Esophagus muscularis mucosa (tissue), 4 donors: ENCODE measurements around the gene OMA1. TPM values are rescaled to one million over a fixed set of nuclear protein-coding genes. Genes with fewer than 3 reads are reported as not detected.

Experiments
- DNase-seq: peaks from one replicate; pipeline ENCODE4 v3.0.0-alpha.2; 2017; ENCODE audit errors: extremely low spot score
- H3K27ac ChIP-seq, 4 donors: fragments of 200-600 bp; sonication (generic); replicated peaks in 1 of 4; 1 replicate in 3 of 4; 2 replicates in 1 of 4; pipeline ENCODE4 v1.5.1; 2016 to 2019; ENCODE audit warnings: mild to moderate bottlenecking in 1 of 4
- H3K27me3 ChIP-seq, 4 donors: fragments of 200-600 bp; sonication (generic); one replicate each; pipeline versions ENCODE4 v1.5.1 to v1.6.0; 2016 to 2019
- H3K36me3 ChIP-seq, 4 donors: fragments of 200-600 bp; sonication (generic); one replicate each; pipeline ENCODE4 v1.5.1; 2016 to 2019
- H3K4me1 ChIP-seq, 4 donors: fragments of 200-600 bp; sonication (generic); one replicate each; pipeline ENCODE4 v1.5.1; 2016 to 2019
- H3K4me3 ChIP-seq, 4 donors: fragments of 200-600 bp; sonication (generic); 1 replicate in 2 of 4; 2 replicates in 2 of 4; pipeline ENCODE4 v1.5.1; 2016 to 2019; ENCODE audit warnings: mild to moderate bottlenecking in 4 of 4, moderate library complexity in 1 of 4
- H3K9me3 ChIP-seq, 4 donors: fragments of 200-600 bp; sonication (generic); 1 replicate in 3 of 4; 2 replicates in 1 of 4; pipeline ENCODE4 v1.5.1; 2016 to 2019
- EP300 ChIP-seq: sonication (generic); formaldehyde crosslinking; IDR thresholded peaks from one replicate; pipeline ENCODE4 v1.6.1; 2017; ENCODE audit warnings: antibody characterized with exemption
- POLR2A ChIP-seq: fragments of 450-650 bp; IDR thresholded peaks from one replicate; pipeline ENCODE4 v1.6.1; 2017; ENCODE audit warnings: antibody characterized with exemption, moderate library complexity, mild to moderate bottlenecking, low read depth
- POLR2AphosphoS5 ChIP-seq, 2 donors: sonication (generic); formaldehyde crosslinking; IDR thresholded peaks; one replicate each; pipeline ENCODE4 v1.6.1; 2017; ENCODE audit warnings: antibody characterized with exemption in 2 of 2
- WGBS: methylation state at CpG from one replicate; pipeline ENCODE4 v1.1.5; 2018; 5-methylcytosine and 5-hydroxymethylcytosine counted together
- intact Hi-C: fragments of 100-400 bp; cut with DNase I; formaldehyde crosslinking; loops from one replicate; pipeline ENCODE4 v1.15.1; 2023
- total RNA-seq, 4 donors: library from RNA; depleted of rRNA; stranded (reverse); fragments of >200 nt; gene quantifications; one replicate each; pipeline versions ENCODE4 v1.1.0 to v1.2.1, GENCODE V29; 2016
- TF ChIP-seq, protein P1 (sequence below), 3 experiments: fragments of 200-600 bp in 2 of 3; fragments of 450-650 bp in 1 of 3; sonication (generic) in 2 of 3; IDR thresholded peaks; one replicate each; pipeline ENCODE4 v1.5.1; 2017 to 2019; ENCODE audit warnings: antibody characterized with exemption in 3 of 3, mild to moderate bottlenecking in 2 of 3, moderate library complexity in 1 of 3

The OMA1 gene
- total RNA-seq, 4 donors from 2014 or later = 25.8 to 53.6 (median 32.9) TPM

DNA sequence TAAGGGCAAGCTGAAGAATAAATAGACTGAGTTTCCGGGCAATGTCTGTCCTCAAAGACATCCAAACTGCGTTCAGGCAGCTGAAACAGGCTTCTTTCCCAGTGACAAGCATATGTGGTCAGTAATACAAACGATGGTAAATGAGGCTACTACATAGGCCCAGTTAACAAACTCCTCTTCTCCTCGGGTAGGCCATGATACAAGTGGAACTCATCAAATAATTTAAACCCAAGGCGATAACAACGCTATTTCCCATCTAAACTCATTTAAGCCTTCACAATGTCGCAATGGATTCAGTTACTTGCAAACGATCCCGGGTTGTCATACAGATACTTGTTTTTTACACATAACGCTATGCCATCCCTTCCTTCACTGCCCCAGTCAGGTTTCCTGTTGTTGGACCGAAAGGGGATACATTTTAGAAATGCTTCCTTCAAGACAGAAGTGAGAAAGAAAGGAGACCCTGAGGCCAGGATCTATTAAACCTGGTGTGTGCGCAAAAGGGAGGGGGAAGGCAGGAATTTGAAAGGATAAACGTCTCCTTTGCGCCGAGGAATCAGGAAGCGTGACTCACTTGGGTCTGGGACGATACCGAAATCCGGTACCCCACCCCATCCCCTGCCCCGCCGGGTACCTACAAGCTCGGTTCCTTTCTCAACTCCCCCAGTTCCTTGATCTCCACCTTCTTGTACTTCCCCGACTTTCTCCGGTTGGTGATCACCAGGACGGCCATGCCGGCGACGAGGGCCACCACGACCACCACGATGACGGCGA, 29.2 kb upstream of the OMA1 start:
- peak overlapping the region in 1 of 4 donors; percentile 14 for H3K27ac ChIP-seq
- peaks cover 10 to 25% (median 21%) of the 10 kb centered on the region in 4 donors for H3K4me1 ChIP-seq
- H3K27me3 ChIP-seq = peaks cover 0 to 68% (median 29%) of the 10 kb centered on the region in 4 donors
- H3K4me3 ChIP-seq = peak overlapping the region; percentile 50 to 55 (median 52)
- 53% methylated on average over 26 of the region's 32 CpGs for WGBS
- no peaks in the 10 kb centered on the region for H3K36me3 ChIP-seq
- intact Hi-C loops = no loop called here
- TF ChIP-seq POLR2A (no peak), POLR2AphosphoS5 (IDR thresholded peaks at IDR 0.05) (no peak)
- TF ChIP-seq, protein P1, sequence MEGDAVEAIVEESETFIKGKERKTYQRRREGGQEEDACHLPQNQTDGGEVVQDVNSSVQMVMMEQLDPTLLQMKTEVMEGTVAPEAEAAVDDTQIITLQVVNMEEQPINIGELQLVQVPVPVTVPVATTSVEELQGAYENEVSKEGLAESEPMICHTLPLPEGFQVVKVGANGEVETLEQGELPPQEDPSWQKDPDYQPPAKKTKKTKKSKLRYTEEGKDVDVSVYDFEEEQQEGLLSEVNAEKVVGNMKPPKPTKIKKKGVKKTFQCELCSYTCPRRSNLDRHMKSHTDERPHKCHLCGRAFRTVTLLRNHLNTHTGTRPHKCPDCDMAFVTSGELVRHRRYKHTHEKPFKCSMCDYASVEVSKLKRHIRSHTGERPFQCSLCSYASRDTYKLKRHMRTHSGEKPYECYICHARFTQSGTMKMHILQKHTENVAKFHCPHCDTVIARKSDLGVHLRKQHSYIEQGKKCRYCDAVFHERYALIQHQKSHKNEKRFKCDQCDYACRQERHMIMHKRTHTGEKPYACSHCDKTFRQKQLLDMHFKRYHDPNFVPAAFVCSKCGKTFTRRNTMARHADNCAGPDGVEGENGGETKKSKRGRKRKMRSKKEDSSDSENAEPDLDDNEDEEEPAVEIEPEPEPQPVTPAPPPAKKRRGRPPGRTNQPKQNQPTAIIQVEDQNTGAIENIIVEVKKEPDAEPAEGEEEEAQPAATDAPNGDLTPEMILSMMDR (IDR thresholded peaks at IDR 0.05) = no peak
- no peaks in the 10 kb centered on the region for H3K9me3 ChIP-seq
- no peak for DNase-seq

DNA sequence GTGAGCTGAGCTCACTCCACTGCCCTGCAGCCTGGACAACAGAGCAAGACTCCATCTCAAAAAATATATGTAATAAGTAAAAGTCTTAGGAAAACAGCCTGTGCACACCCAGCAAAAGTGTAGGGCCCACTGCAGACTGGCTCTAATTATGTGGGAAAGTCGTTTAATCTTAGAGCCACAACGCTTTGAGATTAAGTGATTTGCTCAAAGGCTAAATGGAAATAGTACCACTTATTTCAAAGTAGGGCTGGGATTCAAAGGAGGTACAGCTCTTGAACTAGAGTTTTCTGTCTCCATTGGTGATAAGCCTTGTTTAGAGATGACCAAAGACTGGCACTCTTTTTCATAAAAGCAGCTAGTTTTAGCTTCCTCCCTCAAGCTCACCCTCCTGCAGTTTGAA, 28.3 kb upstream of the OMA1 start:
- intact Hi-C loops = no loop called here

DNA sequence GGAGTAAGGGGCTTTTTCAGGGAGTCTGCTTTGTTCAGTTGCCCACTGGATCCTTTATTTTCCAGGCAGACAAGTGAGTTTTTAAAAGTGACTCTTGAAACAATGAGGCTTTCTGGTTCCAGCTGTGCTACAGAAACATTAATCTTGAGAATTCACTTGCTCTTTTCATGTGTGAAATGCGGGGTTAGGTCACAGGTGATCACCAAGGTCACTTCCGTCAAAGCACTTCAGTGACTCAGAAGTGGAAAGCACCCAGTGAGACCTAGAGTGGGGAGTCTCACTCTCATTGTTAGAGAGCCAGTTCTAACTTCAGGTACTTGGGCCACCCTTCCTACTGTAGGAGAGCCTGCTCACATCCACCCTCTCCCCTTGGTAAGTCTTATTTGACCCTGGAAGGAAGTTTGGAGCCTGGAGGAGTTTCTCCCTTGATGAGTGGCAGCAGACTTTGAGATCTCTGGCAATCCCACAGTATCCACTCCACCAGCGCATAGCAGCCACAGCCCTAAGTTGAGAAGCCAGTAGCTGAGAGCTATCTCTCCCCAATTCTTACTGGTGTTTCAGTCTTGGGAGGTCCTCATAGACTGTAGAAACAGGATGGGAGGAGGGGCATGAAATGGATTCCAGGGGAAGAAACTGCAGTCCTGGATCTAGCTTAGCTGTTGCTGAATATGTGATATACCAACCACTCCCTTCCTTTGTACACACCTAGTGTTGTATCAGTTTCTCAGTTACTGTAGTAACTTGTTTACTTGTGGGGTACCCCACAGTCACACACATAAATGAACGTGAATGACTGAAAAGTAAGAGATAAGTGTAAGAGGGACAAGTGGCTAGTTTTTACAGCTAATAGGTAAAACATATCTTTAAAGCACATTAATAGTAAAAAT, 27.4 kb upstream of the OMA1 start:
- intact Hi-C loops = no loop called here
- H3K27ac ChIP-seq = no peak overlapping the region
- peaks cover 0 to 72% (median 29%) of the 10 kb centered on the region in 4 donors for H3K27me3 ChIP-seq
- 81% methylated on average over 4 of the region's 4 CpGs for WGBS
- H3K36me3 ChIP-seq = no peaks in the 10 kb centered on the region
- no peak for DNase-seq
- no peaks in the 10 kb centered on the region for H3K9me3 ChIP-seq
- no peak for TF ChIP-seq EP300
- TF ChIP-seq, protein P1 (IDR thresholded peaks at IDR 0.05) = no peak
- TF ChIP-seq POLR2AphosphoS5 (IDR thresholded peaks at IDR 0.05) = no peak
- TF ChIP-seq POLR2A = no peak
- peaks cover 10 to 25% (median 21%) of the 10 kb centered on the region in 4 donors for H3K4me1 ChIP-seq
- H3K4me3 ChIP-seq = no peak overlapping the region

More for the DNA sequence above, 28.3 kb upstream of the OMA1 start:
- no peaks in the 10 kb centered on the region for H3K9me3 ChIP-seq
- TF ChIP-seq POLR2A (no peak), POLR2AphosphoS5 (IDR thresholded peaks at IDR 0.05) (no peak), EP300 (no peak)
- TF ChIP-seq, protein P1 (IDR thresholded peaks at IDR 0.05) = no peak
- WGBS = 100% methylated on average over 2 of the region's 2 CpGs
- no peaks in the 10 kb centered on the region for H3K36me3 ChIP-seq
- no peak for DNase-seq
- H3K27me3 ChIP-seq = peaks cover 0 to 72% (median 29%) of the 10 kb centered on the region in 4 donors
- no peak overlapping the region for H3K4me3 ChIP-seq
- H3K27ac ChIP-seq = no peak overlapping the region
- H3K4me1 ChIP-seq = peaks cover 10 to 25% (median 21%) of the 10 kb centered on the region in 4 donors

DNA sequence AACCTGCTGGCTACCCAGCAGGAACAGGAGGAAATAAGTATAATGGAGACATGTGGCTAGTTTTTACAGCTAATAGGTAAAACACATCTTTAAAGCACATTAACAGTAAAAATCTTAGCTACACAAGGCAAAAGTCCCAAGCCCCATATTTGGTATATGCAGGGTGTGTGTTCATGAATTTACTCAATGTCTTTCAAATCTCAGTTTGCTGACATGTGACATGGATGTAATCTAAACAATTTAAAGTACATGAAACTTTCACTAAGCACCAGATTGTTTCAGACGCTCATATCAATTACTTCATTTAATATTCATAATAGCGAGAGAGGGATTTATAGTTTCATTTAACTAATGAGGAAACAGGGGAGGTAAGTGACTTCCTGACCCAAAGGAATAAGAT, 26.6 kb upstream of the OMA1 start:
- Histone ChIP-seq H3K9me3 (no peaks in the 10 kb centered on the region), H3K4me1 (peaks cover 10 to 24% (median 20%) of the 10 kb centered on the region in 4 donors), H3K27ac (no peak overlapping the region), H3K4me3 (no peak overlapping the region), H3K27me3 (peaks cover 0 to 69% (median 29%) of the 10 kb centered on the region in 4 donors), H3K36me3 (no peaks in the 10 kb centered on the region)
- 84% methylated on average over 2 of the region's 2 CpGs for whole genome bisulfite sequencing
- intact Hi-C loops = no loop called here
- DNase-seq = no peak
- TF ChIP-seq, protein P1 (IDR thresholded peaks at IDR 0.05) = no peak
- no peak for TF ChIP-seq EP300
- TF ChIP-seq POLR2A = no peak
- no peak for TF ChIP-seq POLR2AphosphoS5 (IDR thresholded peaks at IDR 0.05)
